Right lobe of liver (tissue), 4 donors: ENCODE measurements around the gene SALL1.

Experiments used
- CTCF ChIP-seq, 4 donors: fragments of 200-600 bp in 3 of 4; fragments of 450-650 bp in 1 of 4; IDR thresholded peaks; one replicate each; pipeline versions ENCODE4 v1.5.1 to v1.8.0; 2016 to 2022; ENCODE audit warnings: antibody characterized with exemption in 4 of 4, mild to moderate bottlenecking in 2 of 4
- POLR2A ChIP-seq: fragments of 450-650 bp; IDR thresholded peaks from one replicate; pipeline ENCODE4 v1.6.1; 2017; ENCODE audit warnings: antibody characterized with exemption, mild to moderate bottlenecking
- donor health status: DM: no; HTN: no; CAD: no.
- donor health status: DM: no; HTN: no; CAD: no.
- donor health status: DM: no; HTN: yes; CAD: no.

DNA sequence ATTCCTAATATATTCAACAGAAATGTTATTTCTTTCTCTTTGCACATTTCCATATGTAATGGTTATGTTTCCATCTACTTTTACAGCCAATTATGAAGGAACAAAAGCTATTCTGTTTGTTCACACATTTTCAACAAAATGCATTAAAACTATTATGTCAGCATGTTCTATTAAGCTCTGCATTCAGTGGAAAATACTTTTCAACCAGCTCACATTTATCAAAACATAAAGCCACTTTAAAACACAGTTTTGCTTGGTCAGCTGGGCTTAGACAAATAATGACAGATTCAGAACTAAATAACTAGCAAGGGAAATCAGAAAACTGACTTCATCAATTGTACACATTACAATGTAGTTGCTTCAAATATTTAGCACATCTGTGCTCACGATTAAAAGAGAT lies 6.9 kb downstream of the SALL1 start:
- no peak for TF ChIP-seq CTCF (IDR thresholded peaks at IDR 0.05)
- no peak for TF ChIP-seq POLR2A
